HG03039 (cell line): ENCODE results near the gene ANAPC5.

Experiments
- ATAC-seq: cut with Tn5 transposase; IDR thresholded peaks from one replicate; pipeline ENCODE4 v1.9.1; 2021; ENCODE audit warnings: mild to moderate bottlenecking, moderate library complexity; ENCODE audit not compliant: unreplicated experiment

ANAPC5 gene

GRCh38 chr12:121366063-121366459 lies 13.8 kb upstream of the ANAPC5 start:
- ATAC-seq, result no peak

GRCh38 chr12:121365416-121366062 lies 13.3 kb upstream of the ANAPC5 start:
- ATAC-seq, result no peak

GRCh38 chr12:121364683-121365121 lies 12.5 kb upstream of the ANAPC5 start:
- ATAC-seq, result no peak

DNA sequence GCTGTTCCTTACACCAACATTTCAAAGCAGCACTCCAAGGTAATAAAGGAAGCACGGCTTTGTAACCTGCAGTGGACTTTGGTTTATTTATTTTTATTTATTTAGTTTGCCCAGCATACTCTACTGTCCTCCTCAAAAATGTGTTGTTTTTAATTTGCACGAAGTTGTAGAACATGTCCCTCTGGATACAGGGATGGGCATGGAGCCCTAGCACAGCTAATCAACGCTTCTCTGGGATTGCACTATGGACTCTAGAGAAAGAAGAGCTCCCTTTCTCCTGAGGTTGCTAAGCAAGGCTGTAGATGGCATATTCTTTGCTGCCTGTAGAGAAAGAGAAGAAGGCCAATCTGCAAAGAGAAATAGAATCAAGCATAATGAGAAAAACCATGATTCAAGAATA lies 5.9 kb upstream of the ANAPC5 start:
- ATAC-seq, result no peak

- no peak for ATAC-seq
These were observed 5.1 kb upstream of the ANAPC5 start for GRCh38 chr12:121357331-121357730.

GRCh38 chr12:121356657-121357056 lies 4.4 kb upstream of the ANAPC5 start:
- no peak for ATAC-seq

DNA sequence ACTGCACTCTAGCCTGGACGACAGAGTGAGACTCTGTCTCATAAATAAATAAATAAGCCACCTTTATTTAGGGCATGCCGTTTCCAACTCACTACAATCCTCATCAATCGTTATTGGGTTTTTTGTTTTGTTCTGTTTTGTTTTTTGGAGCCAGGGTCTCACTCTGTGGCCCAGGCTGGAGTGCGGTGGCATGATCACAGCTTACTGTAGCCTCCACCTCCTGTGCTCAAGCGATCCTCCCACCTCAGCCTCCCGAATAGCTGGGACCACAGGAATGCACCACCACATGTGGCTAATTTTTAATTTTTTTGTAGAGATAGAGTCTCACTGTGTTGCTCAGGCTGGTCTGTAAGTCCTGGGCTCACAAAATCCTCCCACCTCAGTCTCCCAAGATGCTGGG lies 3.6 kb upstream of the ANAPC5 start:
- ATAC-seq, result no peak

- no peak for ATAC-seq
These were observed 439 bp upstream of the ANAPC5 start for GRCh38 chr12:121352682-121353018.

DNA sequence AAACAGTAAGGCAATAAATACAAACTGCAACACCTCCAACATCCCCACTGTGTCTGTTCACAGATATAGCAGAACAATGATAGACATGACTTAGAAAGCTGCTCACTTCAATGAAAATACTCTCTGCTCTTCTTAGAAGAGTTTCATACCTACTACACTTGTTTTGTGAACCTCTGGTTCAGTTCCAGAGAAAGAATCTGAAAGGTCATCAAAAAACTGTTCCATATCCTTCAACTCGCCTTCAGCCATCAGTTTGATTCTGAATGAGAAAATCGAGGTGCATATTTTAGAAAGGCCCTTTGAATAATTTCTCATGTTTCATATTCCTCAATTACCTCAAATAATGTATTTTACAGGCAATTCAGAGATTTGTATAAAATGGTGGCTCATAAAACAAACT lies 5.5 kb downstream of the ANAPC5 start:
- ATAC-seq, result no peak

- ATAC-seq, result no peak
These were observed 6.9 kb downstream of the ANAPC5 start for GRCh38 chr12:121345151-121345815.

DNA sequence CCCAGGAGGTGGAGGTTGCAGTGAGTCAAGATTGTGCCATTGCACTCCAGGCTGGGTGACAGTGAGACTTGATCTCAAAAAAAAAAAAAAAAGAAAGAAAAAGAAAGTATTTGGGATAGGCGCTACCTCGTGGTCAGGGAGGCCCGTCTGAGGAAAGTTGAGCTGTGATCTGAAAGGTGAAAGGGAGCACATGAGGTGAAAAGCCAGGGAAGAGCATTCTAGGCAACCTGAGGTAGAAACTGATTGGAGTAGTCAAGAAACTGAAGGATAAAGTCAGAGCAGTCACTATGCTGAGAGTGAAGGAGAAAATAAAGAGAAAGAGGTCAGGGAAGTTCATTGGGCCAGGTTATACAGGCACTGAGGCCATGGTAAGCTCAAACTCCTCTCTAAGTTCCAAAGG lies 7.7 kb downstream of the ANAPC5 start:
- ATAC-seq, result no peak

DNA sequence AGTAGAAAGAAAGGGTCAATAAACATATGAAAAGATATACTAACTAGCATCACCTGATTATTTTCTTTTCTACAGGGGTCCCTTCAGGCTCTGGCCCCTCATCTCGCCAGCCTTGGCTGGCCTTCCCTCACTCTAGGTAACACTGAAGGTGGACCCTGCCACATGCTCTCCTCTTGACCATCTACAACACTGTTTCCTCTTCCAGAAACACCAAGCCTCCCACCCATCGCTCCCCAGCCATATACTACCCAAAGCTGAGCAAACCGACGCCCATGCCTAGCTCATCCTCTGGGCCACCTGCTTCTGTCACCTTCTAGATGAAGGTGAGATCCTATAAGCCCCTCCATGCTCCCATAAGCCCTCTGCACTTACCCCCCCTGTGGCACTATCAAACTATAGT lies 14.8 kb downstream of the ANAPC5 start:
- ATAC-seq, result no peak

DNA sequence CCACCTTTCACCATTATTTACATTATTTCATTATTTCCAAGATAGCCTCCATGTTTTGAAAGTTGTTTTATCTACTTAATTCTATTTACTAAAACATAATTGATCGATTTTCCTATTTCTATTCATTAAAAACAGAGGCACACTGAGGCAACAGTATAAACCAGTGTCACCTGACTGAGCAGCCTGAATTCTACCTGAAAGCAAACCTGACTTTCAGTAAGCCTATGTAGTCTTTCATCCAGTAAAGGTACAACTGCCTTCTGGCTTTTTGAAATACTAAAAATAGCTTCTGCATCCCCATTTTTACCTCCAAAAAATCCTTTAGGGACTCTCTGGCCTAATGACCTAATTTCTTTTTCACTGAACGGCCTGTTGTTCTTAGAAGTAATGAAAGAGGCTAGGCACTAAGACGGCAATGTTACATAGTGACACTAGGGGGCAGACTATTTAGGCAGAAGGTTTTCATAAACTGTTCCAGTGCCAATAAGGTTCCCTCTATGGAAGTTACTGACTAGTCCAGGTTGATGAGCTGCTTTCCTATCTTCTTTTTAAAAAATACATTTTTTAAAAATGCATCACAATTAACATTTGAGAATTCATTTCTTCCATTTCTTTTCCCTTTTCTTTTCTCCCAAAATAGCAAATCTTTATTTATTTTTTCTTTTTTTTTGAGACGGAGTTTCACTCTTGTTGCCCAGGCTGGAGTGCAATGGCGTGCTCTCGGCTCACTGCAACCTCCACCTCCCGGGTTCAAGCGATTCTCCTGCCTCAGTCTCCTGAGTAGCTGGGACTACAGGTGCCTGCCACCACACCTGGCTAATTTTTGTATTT lies 17.5 kb downstream of the ANAPC5 start:
- ATAC-seq, result no peak

GRCh38 chr12:121333747-121334146 lies 18.5 kb downstream of the ANAPC5 start:
- no peak for ATAC-seq

- no peak for ATAC-seq
These were observed 21.0 kb downstream of the ANAPC5 start for GRCh38 chr12:121331248-121331647.

GRCh38 chr12:121330692-121331091 lies 21.5 kb downstream of the ANAPC5 start:
- ATAC-seq, result no peak

- ATAC-seq, result no peak
These were observed 22.0 kb downstream of the ANAPC5 start for GRCh38 chr12:121330195-121330594.

DNA sequence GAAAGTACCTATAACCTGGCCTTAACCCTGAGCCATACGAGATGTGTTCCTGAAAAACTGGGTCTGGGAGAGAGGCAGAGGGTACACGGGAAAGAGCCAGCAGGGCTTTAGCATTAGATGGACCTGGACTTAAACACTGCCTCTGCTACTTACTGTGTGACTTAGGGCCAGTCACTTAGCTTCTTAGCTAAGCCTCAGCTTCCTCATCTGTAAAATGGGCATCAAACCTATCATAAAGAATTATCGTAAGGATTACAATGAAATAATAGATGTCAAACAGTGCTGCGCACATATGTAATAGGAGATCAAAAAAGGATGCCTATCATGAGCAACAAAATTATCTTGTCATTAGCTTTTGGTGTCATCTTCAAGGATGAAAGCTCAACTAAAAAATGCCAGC lies 23.6 kb downstream of the ANAPC5 start:
- ATAC-seq, result no peak

GRCh38 chr12:121326996-121327674 lies 25.1 kb downstream of the ANAPC5 start:
- ATAC-seq, result no peak

- ATAC-seq, result no peak
These were observed 26.3 kb downstream of the ANAPC5 start for GRCh38 chr12:121325922-121326396.

- no peak for ATAC-seq
These were observed 28.3 kb downstream of the ANAPC5 start for GRCh38 chr12:121323908-121324307.
